ENCODE results near the gene FUT4. TPM values are rescaled to one million over a fixed set of nuclear protein-coding genes. Genes with fewer than 3 reads are reported as not detected.

Gene FUT4, protein sequence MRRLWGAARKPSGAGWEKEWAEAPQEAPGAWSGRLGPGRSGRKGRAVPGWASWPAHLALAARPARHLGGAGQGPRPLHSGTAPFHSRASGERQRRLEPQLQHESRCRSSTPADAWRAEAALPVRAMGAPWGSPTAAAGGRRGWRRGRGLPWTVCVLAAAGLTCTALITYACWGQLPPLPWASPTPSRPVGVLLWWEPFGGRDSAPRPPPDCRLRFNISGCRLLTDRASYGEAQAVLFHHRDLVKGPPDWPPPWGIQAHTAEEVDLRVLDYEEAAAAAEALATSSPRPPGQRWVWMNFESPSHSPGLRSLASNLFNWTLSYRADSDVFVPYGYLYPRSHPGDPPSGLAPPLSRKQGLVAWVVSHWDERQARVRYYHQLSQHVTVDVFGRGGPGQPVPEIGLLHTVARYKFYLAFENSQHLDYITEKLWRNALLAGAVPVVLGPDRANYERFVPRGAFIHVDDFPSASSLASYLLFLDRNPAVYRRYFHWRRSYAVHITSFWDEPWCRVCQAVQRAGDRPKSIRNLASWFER
- 2.1 to 3.0 TPM (median 2.5 TPM) in 5 replicates for total RNA-seq (2022; extraction: Qiagen RNA extraction; ENCODE audit: low read depth)

DNA sequence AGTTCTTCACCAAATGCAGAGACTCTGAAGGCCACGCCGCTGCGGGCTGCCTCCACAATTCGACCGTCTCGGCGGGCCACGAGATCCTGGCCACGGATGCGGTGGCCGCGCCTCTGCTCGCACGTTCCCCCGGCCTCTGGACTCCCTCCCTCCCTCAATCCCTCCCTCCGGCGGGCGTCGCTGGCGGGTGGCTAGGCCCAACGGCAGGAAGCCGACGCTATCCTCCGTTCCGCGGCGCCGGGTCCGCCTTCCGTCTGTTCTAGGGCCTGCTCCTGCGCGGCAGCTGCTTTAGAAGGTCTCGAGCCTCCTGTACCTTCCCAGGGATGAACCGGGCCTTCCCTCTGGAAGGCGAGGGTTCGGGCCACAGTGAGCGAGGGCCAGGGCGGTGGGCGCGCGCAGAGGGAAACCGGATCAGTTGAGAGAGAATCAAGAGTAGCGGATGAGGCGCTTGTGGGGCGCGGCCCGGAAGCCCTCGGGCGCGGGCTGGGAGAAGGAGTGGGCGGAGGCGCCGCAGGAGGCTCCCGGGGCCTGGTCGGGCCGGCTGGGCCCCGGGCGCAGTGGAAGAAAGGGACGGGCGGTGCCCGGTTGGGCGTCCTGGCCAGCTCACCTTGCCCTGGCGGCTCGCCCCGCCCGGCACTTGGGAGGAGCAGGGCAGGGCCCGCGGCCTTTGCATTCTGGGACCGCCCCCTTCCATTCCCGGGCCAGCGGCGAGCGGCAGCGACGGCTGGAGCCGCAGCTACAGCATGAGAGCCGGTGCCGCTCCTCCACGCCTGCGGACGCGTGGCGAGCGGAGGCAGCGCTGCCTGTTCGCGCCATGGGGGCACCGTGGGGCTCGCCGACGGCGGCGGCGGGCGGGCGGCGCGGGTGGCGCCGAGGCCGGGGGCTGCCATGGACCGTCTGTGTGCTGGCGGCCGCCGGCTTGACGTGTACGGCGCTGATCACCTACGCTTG, at the start of gene FUT4:
Gene FUT4 (plus strand): TSS at position 227 of the 951 bp plus-strand sequence. CDS start 213 bp downstream, at position 440.

GRCh38 chr11:94511932-94512781, 31.6 kb upstream of the FUT4 start, which contains the start of gene C11orf97:
Gene C11orf97, plus strand, starts transcription at chr11:94512461. Its CDS starts 68 bp downstream, at chr11:94512529.

GRCh38 chr11:94567181-94567670, 23.5 kb downstream of the FUT4 start, which contains the start of gene PIWIL4:
Gene PIWIL4, plus strand, starts transcription at chr11:94567368. Its CDS starts 151 bp downstream, at chr11:94567519.

Other genes starting within 250 kb of the FUT4 start
- gene IZUMO1R, start 239.3 kb upstream of the FUT4 start, total RNA-seq (2022; extraction: Qiagen RNA extraction; ENCODE audit: low read depth), result 0.09 TPM in 1 of 5 replicates, not detected in the others
- 0.06 to 0.14 TPM (median 0.09 TPM) in 5 replicates for gene GPR83, start 142.5 kb upstream of the FUT4 start, total RNA-seq (2022; extraction: Qiagen RNA extraction; ENCODE audit: low read depth)
- gene MRE11, start 50.1 kb upstream of the FUT4 start, total RNA-seq (2022; extraction: Qiagen RNA extraction; ENCODE audit: low read depth), result 12.0 to 21.9 TPM (median 16.1 TPM) in 5 replicates
- gene ANKRD49, start 49.9 kb upstream of the FUT4 start, total RNA-seq (2022; extraction: Qiagen RNA extraction; ENCODE audit: low read depth), result 5.7 to 8.8 TPM (median 6.5 TPM) in 5 replicates
- not detected in 5 replicates for gene C11orf97, start 31.5 kb upstream of the FUT4 start, total RNA-seq (2022; extraction: Qiagen RNA extraction; ENCODE audit: low read depth)
- gene PIWIL4, start 23.4 kb downstream of the FUT4 start, total RNA-seq (2022; extraction: Qiagen RNA extraction; ENCODE audit: low read depth), result 0.19 to 0.49 TPM (median 0.29 TPM) in 5 replicates
- 8.2 to 11.0 TPM (median 9.6 TPM) in 5 replicates for gene AMOTL1, start 224.4 kb downstream of the FUT4 start, total RNA-seq (2022; extraction: Qiagen RNA extraction; ENCODE audit: low read depth)